ENCODE measurements around the gene ALG12.
"Not testable (repeated sequence)": the region's sequence is repeated elsewhere in the genome, so short reads cannot be mapped to it uniquely, and the experiment has no call there.

ALG12 gene

GRCh38 chr22:49869086-49869830 lies 49.0 kb downstream of the ALG12 start:
- DNase-seq (ENCODE audit: low read depth in 2 of 2, low spot score in 1 of 2): no peak

GRCh38 chr22:49867303-49868265 lies 50.7 kb downstream of the ALG12 start:
- DNase-seq (ENCODE audit: low read depth in 2 of 2, low spot score in 1 of 2): no peak

GRCh38 chr22:49866646-49867045 lies 51.6 kb downstream of the ALG12 start:
- DNase-seq (ENCODE audit: low read depth in 2 of 2, low spot score in 1 of 2): no peak

- DNase-seq (ENCODE audit: low read depth in 2 of 2, low spot score in 1 of 2): no peak
Observed at GRCh38 chr22:49866134-49866533, 52.1 kb downstream of the ALG12 start.

- no peak for DNase-seq (ENCODE audit: low read depth in 2 of 2, low spot score in 1 of 2)
Observed at GRCh38 chr22:49865156-49865555, 53.1 kb downstream of the ALG12 start.

- no peak for DNase-seq (ENCODE audit: low read depth in 2 of 2, low spot score in 1 of 2)
Observed at GRCh38 chr22:49863931-49864330, 54.3 kb downstream of the ALG12 start.

GRCh38 chr22:49862496-49862776 lies 55.8 kb downstream of the ALG12 start:
- no peak for DNase-seq (ENCODE audit: low read depth in 2 of 2, low spot score in 1 of 2)

GRCh38 chr22:49861642-49862495 lies 56.4 kb downstream of the ALG12 start:
- no peak for DNase-seq (ENCODE audit: low read depth in 2 of 2, low spot score in 1 of 2)

- DNase-seq (ENCODE audit: low read depth in 2 of 2, low spot score in 1 of 2): no peak
Observed at GRCh38 chr22:49858827-49859226, 59.4 kb downstream of the ALG12 start.

GRCh38 chr22:49856766-49857618 lies 61.2 kb downstream of the ALG12 start:
- no peak for DNase-seq (ENCODE audit: low read depth in 2 of 2, low spot score in 1 of 2)

- DNase-seq (ENCODE audit: low read depth in 2 of 2, low spot score in 1 of 2): no peak
Observed at GRCh38 chr22:49856343-49856742, 61.9 kb downstream of the ALG12 start.

GRCh38 chr22:49855251-49855911 lies 62.9 kb downstream of the ALG12 start:
- no peak for DNase-seq (ENCODE audit: low read depth in 2 of 2, low spot score in 1 of 2)

- DNase-seq (ENCODE audit: low read depth in 2 of 2, low spot score in 1 of 2): no peak
Observed at GRCh38 chr22:49853981-49854831, 64.0 kb downstream of the ALG12 start.

- peak; percentile 91 to 94 for DNase-seq (ENCODE audit: low read depth in 2 of 2, low spot score in 1 of 2)
Observed at GRCh38 chr22:49852898-49853894, 65.0 kb downstream of the ALG12 start, which contains the start of gene ZBED4. Gene ZBED4 (plus strand): TSS chr22:49853844. CDS start chr22:49883663, 29,819 bp downstream.

GRCh38 chr22:49852568-49852897 lies 65.7 kb downstream of the ALG12 start:
- DNase-seq (ENCODE audit: low read depth in 2 of 2, low spot score in 1 of 2): not testable (repeated sequence)

- no peak for DNase-seq (ENCODE audit: low read depth in 2 of 2, low spot score in 1 of 2)
Observed at GRCh38 chr22:49850959-49851802, 67.1 kb downstream of the ALG12 start.

Data from stimulated activated CD8-positive, alpha-beta memory T cell treated with anti-CD3 and anti-CD28 coated beads, Interleukin-4, amount 100 ng/mL, for 4 hours (primary cell).